Measurements from ENCODE around the gene RILP. TPM values are rescaled to one million over a fixed set of nuclear protein-coding genes. Genes with fewer than 3 reads are reported as not detected.

Gene RILP
- total RNA-seq, 4 donors from 2014 or later: 17.0 to 32.7 (median 19.5) TPM

- 53 to 54% methylated on average over 16 to 23 of the region's 23 CpGs for WGBS, 2 donors
- DNase-seq (ENCODE audit: low spot score in 2 of 2): no peak
- TF ChIP-seq CTCF (IDR thresholded peaks at IDR 0.05): no peak
- TF ChIP-seq POLR2A (IDR thresholded peaks at IDR 0.05): no peak
- intact Hi-C loops (cut with DNase I; ENCODE audit: low total_unique reads): loop anchor here (10.0 kb wide), 1 partner anchor 66 kb away; no protein-coding TSS in a partner anchor
- no peak overlapping the region for H3K4me3 ChIP-seq (ENCODE audit: low read depth, poor library complexity, severe bottlenecking)
These were observed 9.2 kb downstream of the RILP start for GRCh38 chr17:1640329-1641064.

GRCh38 chr17:1639549-1640180 lies 10.0 kb downstream of the RILP start:
- intact Hi-C loops (cut with DNase I; ENCODE audit: low total_unique reads): loop anchor here (10.0 kb wide), 1 partner anchor 65 kb away; no protein-coding TSS in a partner anchor
- DNase-seq (ENCODE audit: low spot score in 2 of 2): no peak
- WGBS, 2 donors: 74 to 82% methylated on average over 11 of the region's 11 CpGs

GRCh38 chr17:1638624-1639300 lies 10.9 kb downstream of the RILP start:
- TF ChIP-seq POLR2A (IDR thresholded peaks at IDR 0.05) (no peak), CTCF (IDR thresholded peaks at IDR 0.05) (no peak)
- DNase-seq (ENCODE audit: low spot score in 2 of 2): no peak
- H3K4me3 ChIP-seq (ENCODE audit: low read depth, poor library complexity, severe bottlenecking): no peak overlapping the region
- WGBS, 2 donors: 73 to 78% methylated on average over 9 to 19 of the region's 19 CpGs
- intact Hi-C loops (cut with DNase I; ENCODE audit: low total_unique reads): no loop called here

More at GRCh38 chr17:1639549-1640180, 10.0 kb downstream of the RILP start:
- H3K4me3 ChIP-seq (ENCODE audit: low read depth, poor library complexity, severe bottlenecking): no peak overlapping the region
- TF ChIP-seq POLR2A (IDR thresholded peaks at IDR 0.05): no peak
- TF ChIP-seq CTCF (IDR thresholded peaks at IDR 0.05): no peak

- intact Hi-C loops (cut with DNase I; ENCODE audit: low total_unique reads): no loop called here
- no peak for TF ChIP-seq CTCF (IDR thresholded peaks at IDR 0.05)
- no peak for TF ChIP-seq POLR2A (IDR thresholded peaks at IDR 0.05)
- no peak for DNase-seq (ENCODE audit: low spot score in 2 of 2)
- no peak overlapping the region for H3K4me3 ChIP-seq (ENCODE audit: low read depth, poor library complexity, severe bottlenecking)
- WGBS, 2 donors: 79 to 80% methylated on average over 17 of the region's 17 CpGs
These were observed 11.5 kb downstream of the RILP start for GRCh38 chr17:1638171-1638590.

GRCh38 chr17:1636732-1637285 lies 12.9 kb downstream of the RILP start:
- TF ChIP-seq CTCF (IDR thresholded peaks at IDR 0.05) (no peak), POLR2A (IDR thresholded peaks at IDR 0.05) (no peak)
- intact Hi-C loops (cut with DNase I; ENCODE audit: low total_unique reads): no loop called here
- H3K4me3 ChIP-seq (ENCODE audit: low read depth, poor library complexity, severe bottlenecking): no peak overlapping the region
- 83 to 94% methylated on average over 14 to 15 of the region's 15 CpGs for WGBS, 2 donors
- no peak for DNase-seq (ENCODE audit: low spot score in 2 of 2)

Data from lower leg skin (tissue), 4 donors.